Stimulated activated effector memory CD8-positive, alpha-beta T cell treated with anti-CD3 and anti-CD28 coated beads, Interleukin-12 subunit alpha, Interleukin-12 subunit beta, amount 100 ng/mL, for 72 hours (primary cell): Measurements from ENCODE around the gene PCNX2.
"Not testable (repeated sequence)": the region's sequence is repeated elsewhere in the genome, so short reads cannot be mapped to it uniquely, and the experiment has no call there.

Experiments
- ATAC-seq: fragments of 150-1000 bp; cut with Tn5 transposase; 2 replicates; pipeline ENCODE4 v1.10.0; 2021
- DNase-seq, 2 donors: peaks; one replicate each; pipeline ENCODE4 v3.0.0; 2021 to 2022; ENCODE audit warnings: low spot score in 2 of 2
- H3K27ac Mint-ChIP-seq: one replicate; pipeline ENCODE4 v1.8.0; 2022; ENCODE audit warnings: mild to moderate bottlenecking, mixed read lengths
- H3K36me3 Mint-ChIP-seq: one replicate; pipeline ENCODE4 v1.8.0; 2022; ENCODE audit warnings: mild to moderate bottlenecking, mixed read lengths
- H3K4me1 Mint-ChIP-seq: one replicate; pipeline ENCODE4 v1.8.0; 2022; ENCODE audit warnings: mixed read lengths
- H3K4me3 Mint-ChIP-seq: one replicate; pipeline ENCODE4 v1.8.0; 2022; ENCODE audit warnings: mild to moderate bottlenecking, mixed read lengths
- H3K9me3 Mint-ChIP-seq: one replicate; pipeline ENCODE4 v1.8.0; 2022; ENCODE audit warnings: mixed read lengths

Gene PCNX2

DNA sequence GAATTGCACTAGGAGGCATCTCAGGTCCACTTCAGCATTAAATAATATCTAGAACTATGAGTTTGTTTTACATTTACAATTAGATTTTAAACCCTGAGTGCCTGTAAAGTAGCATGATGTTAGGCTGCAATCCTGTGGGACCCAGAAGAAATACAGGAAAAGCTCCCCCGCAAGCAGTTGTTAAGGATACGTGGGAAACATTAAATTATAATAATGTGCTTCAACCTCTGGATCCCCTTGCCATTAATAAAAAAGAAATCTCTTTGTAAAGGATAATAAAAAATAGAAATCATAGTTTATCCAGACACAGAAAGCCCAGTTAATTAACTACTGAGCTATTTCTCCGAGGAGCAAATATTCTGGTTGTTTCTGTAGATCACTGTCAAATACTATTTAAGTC, 106.0 kb downstream of the PCNX2 start:
- no peak for DNase-seq

DNA sequence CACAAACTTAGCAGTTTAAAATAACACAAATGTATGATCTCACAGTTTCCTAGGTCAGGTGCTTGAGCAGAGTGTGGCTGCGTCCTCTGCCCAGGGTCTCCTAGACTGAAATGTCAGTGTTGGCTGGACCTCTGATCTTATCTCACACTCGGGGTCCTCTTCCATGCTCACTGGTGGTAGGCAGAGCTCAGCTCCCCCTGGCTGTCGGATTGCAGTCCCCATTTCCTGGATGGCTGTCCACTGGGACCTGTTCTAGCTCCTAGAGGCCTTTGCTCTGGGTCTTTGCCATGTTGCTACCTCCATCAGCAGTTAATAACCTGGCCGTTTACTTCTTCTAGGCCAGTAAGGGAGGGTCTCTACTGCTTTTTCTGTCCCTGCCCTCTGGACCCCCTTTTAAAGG, 107.5 kb downstream of the PCNX2 start:
- DNase-seq (no peak), ATAC-seq (no peak)
- Mint-ChIP-seq H3K9me3 (no peaks in the 10 kb centered on the region), H3K36me3 (peaks cover 7% of the 10 kb centered on the region), H3K27ac (peak overlapping the region; percentile 45), H3K4me1 (peaks cover 8% of the 10 kb centered on the region), H3K4me3 (no peak overlapping the region)

More for the DNA sequence above, 106.0 kb downstream of the PCNX2 start:
- ATAC-seq: no peak
- Mint-ChIP-seq H3K9me3 (no peaks in the 10 kb centered on the region), H3K27ac (no peak overlapping the region), H3K4me1 (no peaks in the 10 kb centered on the region), H3K4me3 (no peak overlapping the region), H3K36me3 (peaks cover 18% of the 10 kb centered on the region)

DNA sequence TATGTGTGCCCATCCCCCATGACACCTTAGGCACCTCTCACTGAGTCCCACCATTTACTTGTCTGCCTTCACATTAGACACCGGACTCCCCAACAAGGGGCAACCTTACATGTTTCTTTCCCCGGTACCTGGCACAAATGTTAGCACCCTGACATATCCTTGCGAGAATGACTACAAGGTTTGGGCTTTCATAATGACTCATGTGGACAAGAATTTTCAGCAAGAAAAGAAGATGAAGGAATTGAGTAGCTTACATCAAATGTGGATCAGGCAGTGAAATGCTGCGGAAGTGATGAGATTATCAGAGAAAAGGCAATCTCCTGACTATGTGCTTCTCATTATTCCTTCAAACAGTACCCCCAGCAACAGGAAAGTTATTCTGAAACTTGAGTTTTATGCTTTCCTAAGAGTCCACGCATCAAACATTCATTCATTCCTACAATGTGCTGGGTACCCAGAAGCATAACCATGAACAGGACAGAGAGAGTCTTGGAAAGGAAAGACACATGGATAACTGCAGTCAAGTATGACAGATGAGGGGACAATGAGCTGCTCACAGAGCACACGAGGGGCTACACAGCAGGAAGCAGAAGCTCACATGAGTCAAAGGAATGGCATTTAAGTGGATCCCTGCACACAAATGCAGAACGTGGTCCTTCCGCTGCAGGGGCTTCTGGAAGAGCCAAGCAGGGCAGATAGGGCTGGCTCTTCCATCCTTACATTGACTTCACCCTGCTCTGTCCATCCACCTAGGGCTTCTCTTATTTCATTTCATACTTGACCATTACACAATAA, 112.1 kb downstream of the PCNX2 start:
- Mint-ChIP-seq H3K27ac (no peak overlapping the region), H3K9me3 (no peaks in the 10 kb centered on the region), H3K4me3 (no peak overlapping the region), H3K36me3 (peaks cover 31% of the 10 kb centered on the region), H3K4me1 (peaks cover 17% of the 10 kb centered on the region)
- ATAC-seq: no peak
- no peak for DNase-seq

DNA sequence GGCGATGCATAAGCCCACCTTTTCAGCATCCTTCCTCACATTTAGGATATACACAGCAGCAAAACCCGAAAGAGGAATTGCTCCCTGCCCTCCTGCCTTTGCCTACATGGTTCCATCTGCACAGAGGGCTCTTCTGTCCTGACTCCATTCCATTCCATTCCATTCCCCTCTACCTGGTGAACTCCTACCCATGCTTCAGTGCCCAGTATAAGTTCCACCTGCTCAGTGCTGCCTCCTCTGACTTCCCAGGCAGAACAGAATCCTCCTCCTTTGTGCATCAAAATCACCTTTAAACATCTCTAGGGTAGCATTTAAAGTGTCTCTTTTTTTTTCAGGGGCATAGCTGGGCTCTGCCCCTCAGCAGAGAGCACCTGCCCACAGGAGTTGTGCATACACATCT, 112.9 kb downstream of the PCNX2 start:
- Mint-ChIP-seq H3K4me3 (no peak overlapping the region), H3K27ac (peak overlapping the region; percentile 38), H3K36me3 (peaks cover 39% of the 10 kb centered on the region), H3K4me1 (peaks cover 17% of the 10 kb centered on the region), H3K9me3 (no peaks in the 10 kb centered on the region)
- no peak for DNase-seq
- ATAC-seq: no peak

DNA sequence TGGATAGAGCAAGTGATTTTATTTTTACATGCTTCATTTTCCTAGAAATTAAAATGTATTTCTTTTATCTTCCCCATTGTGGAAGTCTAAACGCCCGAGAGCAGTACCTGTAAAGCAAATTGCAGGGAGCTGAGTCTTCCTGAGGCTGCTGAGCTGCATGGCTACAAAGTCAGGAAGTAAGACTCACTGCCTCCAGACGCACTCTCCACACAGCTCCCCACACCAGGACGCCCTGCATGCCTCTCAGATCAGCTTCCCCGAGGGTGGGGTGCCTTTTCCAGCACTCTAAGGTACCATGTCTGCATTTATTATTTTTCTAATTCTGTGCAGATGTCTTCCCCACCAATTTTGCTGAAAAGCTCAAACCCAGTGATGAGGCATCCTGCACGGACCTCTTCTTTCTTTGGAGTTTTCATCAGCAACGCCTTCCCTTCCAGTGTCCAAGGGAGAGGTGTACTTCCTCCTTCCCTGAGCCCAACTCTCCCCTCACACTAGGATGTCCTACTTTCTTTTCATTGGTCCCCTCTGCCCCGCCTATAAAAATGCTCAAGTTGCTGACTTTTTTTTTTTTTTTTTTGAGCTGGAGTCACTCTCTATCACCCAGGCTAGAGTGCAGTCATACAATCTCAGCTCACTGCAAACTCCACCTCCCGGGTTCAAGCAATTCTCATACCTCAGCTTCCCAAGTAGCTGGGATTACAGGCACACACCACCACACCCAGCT, 114.7 kb downstream of the PCNX2 start:
- H3K9me3 Mint-ChIP-seq: no peaks in the 10 kb centered on the region
- no peak overlapping the region for H3K4me3 Mint-ChIP-seq
- peaks cover 17% of the 10 kb centered on the region for H3K4me1 Mint-ChIP-seq
- peaks cover 50% of the 10 kb centered on the region for H3K36me3 Mint-ChIP-seq
- ATAC-seq (no peak), DNase-seq (no peak)
- H3K27ac Mint-ChIP-seq: peak overlapping the region; percentile 53

DNA sequence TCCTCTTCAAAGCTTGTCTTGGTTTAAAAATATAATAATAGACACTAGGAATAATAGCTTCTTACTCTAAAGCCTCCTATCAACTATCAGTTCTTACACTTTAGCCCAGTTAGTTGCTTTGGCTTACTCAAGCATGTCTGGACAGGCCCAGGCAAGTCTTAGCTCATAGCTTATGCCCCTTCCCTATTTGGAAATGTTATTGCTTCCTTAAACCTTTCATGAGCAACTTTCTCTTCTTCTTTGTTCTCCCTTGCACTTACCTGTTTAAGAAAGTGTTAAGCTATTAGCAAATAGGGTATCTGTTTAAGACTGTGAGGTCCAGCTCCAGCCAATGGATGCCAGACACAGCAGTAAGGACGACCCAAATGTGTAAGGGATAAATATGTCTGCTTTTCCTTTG, 115.9 kb downstream of the PCNX2 start:
- H3K9me3 Mint-ChIP-seq, H3K4me3 Mint-ChIP-seq, ATAC-seq, DNase-seq: not testable (repeated sequence)
- peaks cover 62% of the 10 kb centered on the region for H3K36me3 Mint-ChIP-seq
- peaks cover 17% of the 10 kb centered on the region for H3K4me1 Mint-ChIP-seq
- H3K27ac Mint-ChIP-seq: peak overlapping the region; percentile 53

DNA sequence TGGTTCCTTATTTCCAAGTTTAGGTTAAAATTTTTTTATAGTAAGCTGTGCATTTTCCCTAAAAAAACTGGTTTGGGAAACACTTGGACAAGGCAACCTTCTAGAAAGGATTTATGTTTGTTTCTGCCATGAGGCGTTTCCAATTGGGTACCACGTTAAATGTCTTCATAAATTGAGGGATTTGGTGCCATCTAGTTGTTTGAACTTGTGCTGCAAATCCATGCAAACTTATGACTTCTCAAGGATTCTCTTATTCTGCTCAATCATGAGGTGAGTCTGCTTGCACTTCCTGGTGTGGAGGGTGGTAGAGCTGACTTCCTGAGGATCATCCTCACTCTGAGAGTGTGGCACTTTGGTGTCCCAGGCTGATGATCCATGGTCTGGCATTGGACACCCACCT, 123.3 kb downstream of the PCNX2 start:
- Mint-ChIP-seq H3K36me3 (peaks cover 54% of the 10 kb centered on the region), H3K27ac (no peak overlapping the region), H3K4me3 (no peak overlapping the region), H3K9me3 (peaks cover 7% of the 10 kb centered on the region), H3K4me1 (no peaks in the 10 kb centered on the region)
- ATAC-seq: no peak
- no peak for DNase-seq

DNA sequence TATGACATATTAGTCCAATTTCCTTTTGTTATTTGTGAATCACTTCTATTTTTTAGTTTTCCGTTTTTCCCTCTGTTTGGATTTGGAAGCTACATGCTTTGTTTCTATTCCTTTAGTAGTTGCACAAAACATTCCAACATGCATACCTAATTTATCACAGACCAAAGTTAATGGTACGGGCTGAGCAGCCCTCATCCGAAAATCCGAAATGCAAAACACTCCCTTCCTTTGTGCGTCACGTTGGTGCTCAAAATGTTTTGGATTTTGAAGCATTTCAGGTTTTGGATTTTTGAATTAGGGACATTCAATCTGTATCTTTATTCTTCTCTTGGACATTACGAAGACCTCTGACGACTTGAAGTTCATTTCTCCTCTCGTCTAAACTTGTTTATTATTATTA, 124.8 kb downstream of the PCNX2 start:
- no peak for ATAC-seq
- Mint-ChIP-seq H3K4me1 (no peaks in the 10 kb centered on the region), H3K36me3 (peaks cover 45% of the 10 kb centered on the region)

DNA sequence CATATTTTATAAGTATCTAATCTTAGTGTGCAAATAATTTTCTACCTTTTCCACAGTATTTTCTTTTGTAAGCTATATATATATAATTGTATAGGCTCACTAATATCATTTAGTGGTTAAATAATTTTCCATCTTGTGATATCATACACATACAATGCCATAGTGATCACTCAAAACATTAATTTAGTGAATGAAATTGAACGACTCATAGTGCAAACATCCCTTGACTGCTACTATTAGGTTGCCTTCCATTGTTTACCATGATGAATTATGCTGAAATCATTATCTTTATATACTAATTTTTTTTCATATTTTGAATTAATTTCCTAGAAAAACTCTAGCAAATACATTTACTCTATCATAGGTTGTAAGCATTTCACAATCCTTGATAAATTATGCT, 127.1 kb downstream of the PCNX2 start:
- peaks cover 13% of the 10 kb centered on the region for H3K9me3 Mint-ChIP-seq
- peaks cover 31% of the 10 kb centered on the region for H3K36me3 Mint-ChIP-seq
- DNase-seq (no peak), ATAC-seq (no peak)
- H3K27ac Mint-ChIP-seq: no peak overlapping the region
- no peaks in the 10 kb centered on the region for H3K4me1 Mint-ChIP-seq
- no peak overlapping the region for H3K4me3 Mint-ChIP-seq

More for the DNA sequence above, 124.8 kb downstream of the PCNX2 start:
- Mint-ChIP-seq H3K9me3 (peaks cover 7% of the 10 kb centered on the region), H3K27ac (no peak overlapping the region), H3K4me3 (no peak overlapping the region)
- DNase-seq: no peak

DNA sequence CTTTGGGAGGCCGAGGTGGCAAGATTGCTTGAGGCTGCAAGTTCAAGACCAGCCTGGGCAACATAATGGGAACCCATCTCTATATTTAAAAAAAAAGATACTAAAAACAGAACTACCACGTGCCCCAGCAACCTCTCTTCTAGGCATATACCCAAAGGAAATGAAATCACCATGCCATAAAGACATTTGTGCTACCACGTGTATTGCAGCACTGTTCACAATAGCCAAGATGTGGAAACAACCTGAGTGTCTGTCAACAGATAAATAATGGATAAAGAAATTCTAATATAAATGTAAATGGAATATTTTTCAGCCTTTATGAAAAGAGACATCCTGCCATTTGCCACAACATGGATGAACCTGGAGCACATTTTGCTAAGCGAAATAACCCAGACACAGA, 128.6 kb downstream of the PCNX2 start:
- no peak overlapping the region for H3K4me3 Mint-ChIP-seq
- H3K4me1 Mint-ChIP-seq: no peaks in the 10 kb centered on the region
- peaks cover 9% of the 10 kb centered on the region for H3K9me3 Mint-ChIP-seq
- H3K36me3 Mint-ChIP-seq: peaks cover 17% of the 10 kb centered on the region
- H3K27ac Mint-ChIP-seq: no peak overlapping the region
- DNase-seq (no peak), ATAC-seq (no peak)

DNA sequence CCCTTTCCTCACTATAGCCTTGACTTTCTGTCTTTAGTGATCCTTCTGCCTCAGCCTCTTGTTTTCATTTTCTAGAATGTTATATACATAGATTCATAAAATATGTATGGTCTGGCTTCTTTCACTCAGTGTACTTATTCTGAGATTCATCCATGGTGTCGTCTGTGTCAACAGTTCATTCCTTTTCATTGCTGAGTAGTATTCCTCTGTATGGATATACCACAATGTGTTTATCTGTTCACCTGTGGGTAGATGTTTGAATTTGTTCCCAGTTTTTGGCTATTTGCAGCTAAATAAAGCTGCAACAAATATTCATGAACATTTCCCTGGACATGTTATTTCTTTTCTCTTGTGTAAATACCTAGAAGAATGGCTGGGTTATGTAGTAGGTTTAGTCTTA, 131.8 kb downstream of the PCNX2 start:
- Mint-ChIP-seq H3K4me1 (no peaks in the 10 kb centered on the region), H3K27ac (no peak overlapping the region), H3K9me3 (peaks cover 6% of the 10 kb centered on the region), H3K4me3 (no peak overlapping the region), H3K36me3 (peaks cover 23% of the 10 kb centered on the region)
- no peak for ATAC-seq
- DNase-seq: no peak

DNA sequence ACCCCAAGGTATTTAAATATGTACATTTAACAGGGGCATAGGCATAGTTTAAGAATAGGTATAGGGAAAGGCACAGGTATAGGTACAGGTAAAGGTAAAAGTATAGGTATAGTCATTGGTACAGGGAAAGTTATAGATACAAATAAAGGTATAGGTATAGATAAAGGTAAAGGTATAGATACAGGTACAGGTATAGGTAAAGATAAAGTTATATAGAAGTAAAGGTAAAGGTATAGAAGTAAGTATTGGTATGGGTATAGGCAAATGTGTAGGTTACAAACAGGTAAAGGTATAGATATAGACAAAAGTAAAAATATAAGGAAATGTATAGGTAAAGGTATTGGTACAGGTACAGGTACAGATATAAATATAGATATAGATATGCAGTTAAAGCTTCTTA, 137.2 kb downstream of the PCNX2 start:
- Mint-ChIP-seq H3K4me1 (no peaks in the 10 kb centered on the region), H3K27ac (no peak overlapping the region), H3K4me3 (no peak overlapping the region), H3K9me3 (no peaks in the 10 kb centered on the region), H3K36me3 (peaks cover 11% of the 10 kb centered on the region)
- no peak for ATAC-seq
- no peak for DNase-seq

DNA sequence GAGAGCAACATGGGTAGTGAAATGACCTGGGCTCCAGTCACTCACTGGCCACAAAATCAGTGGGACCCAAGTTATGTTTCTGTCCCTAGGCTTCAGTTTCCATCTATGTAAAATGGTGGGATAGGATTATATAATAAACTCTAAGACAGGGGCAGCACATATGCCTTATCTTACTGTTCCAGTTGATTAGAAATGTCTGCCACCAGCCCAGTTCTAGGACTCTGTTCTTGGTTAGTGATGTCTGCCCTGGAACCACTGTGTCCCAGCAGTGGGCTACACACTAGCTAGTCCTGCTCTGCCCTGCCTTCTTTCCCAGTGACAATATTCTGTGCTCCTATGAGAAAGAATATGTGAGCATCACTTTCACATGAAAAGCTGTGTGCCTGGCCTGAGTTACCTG, 138.3 kb downstream of the PCNX2 start:
- no peak overlapping the region for H3K4me3 Mint-ChIP-seq
- no peaks in the 10 kb centered on the region for H3K4me1 Mint-ChIP-seq
- H3K9me3 Mint-ChIP-seq: no peaks in the 10 kb centered on the region
- ATAC-seq: no peak
- no peak for DNase-seq
- H3K36me3 Mint-ChIP-seq: peaks cover 11% of the 10 kb centered on the region
- H3K27ac Mint-ChIP-seq: no peak overlapping the region

DNA sequence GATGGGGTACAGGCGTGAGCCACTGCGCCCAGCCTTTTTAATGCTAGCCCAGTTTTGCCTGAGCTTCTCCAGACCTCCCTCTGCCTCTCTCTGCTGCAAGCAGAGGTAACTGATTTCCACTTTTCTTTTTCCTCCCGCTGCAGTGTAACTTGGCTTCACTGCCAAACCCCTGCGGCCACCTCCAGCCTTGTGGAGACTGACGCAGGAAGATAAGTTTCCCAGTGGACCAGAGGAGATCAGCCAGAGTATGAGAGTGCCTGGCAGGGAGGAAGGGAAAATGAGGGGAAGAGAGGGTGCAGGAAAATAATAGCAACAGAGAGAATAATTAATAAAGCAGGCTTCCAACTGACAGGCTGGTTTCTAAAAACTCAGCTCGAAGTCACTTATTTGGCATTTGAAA, 143.7 kb downstream of the PCNX2 start:
- H3K4me3 Mint-ChIP-seq: no peak overlapping the region

DNA sequence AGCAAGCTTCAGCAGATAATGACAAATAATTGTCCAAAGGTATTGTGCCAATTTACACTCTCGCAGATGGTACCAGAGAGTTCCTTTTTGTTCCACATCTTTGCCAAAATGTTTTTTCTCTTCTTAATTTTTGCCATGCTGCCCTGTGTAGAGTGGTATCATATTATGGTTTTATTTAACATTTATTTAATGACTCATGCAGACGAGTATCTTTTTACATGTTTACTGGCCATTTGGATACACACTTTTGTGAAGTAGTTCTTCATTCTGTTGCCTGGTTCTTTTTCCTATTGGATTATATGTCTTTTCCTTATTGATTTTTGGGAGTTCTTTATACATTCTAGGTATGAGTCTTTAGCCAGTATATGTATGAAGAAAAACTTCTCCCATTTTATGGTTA, 151.1 kb downstream of the PCNX2 start:
- Mint-ChIP-seq H3K9me3 (no peaks in the 10 kb centered on the region), H3K4me3 (no peak overlapping the region), H3K36me3 (peaks cover 11% of the 10 kb centered on the region), H3K4me1 (no peaks in the 10 kb centered on the region), H3K27ac (no peak overlapping the region)
- ATAC-seq (no peak), DNase-seq (no peak)

More for the DNA sequence above, 143.7 kb downstream of the PCNX2 start:
- H3K9me3 Mint-ChIP-seq: no peaks in the 10 kb centered on the region
- DNase-seq: no peak
- H3K4me1 Mint-ChIP-seq: no peaks in the 10 kb centered on the region
- H3K27ac Mint-ChIP-seq: no peak overlapping the region
- ATAC-seq: no peak
- H3K36me3 Mint-ChIP-seq: peaks cover 18% of the 10 kb centered on the region

DNA sequence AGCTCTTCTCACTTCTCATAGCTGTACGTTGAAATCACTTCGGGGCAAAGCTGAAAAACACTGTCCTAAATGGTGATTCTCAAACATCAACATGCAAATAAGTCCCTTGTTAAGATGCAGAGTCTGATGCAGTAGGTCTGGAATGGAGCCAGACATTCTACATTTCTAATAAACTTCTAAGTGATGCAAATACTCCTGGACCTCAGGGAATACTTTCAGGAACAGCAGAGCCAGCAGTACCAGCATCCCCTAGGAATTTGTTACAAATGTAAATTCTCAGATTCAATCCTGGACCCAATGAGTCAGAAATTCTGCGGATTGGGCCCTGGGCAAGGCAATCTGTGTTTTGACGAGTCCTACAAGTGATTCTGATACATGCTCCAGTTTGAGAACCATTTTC, 152.3 kb downstream of the PCNX2 start:
- Mint-ChIP-seq H3K4me3 (no peak overlapping the region), H3K9me3 (no peaks in the 10 kb centered on the region), H3K27ac (no peak overlapping the region), H3K4me1 (no peaks in the 10 kb centered on the region), H3K36me3 (peaks cover 18% of the 10 kb centered on the region)
- ATAC-seq (no peak), DNase-seq (no peak)
